A549 (cell line): ENCODE data around the gene OSBPL3.

ENCODE experiments used
- CEBPB ChIP-seq, 2 experiments: fragments of >200 bp in 1 of 2; sonication (Bioruptor Twin) in 1 of 2; formaldehyde crosslinking in 1 of 2; IDR thresholded peaks; 2 replicates each; pipeline ENCODE4 v1.6.1; 2012 to 2016
- JUN ChIP-seq, 2 experiments: fragments of >200 bp; sonication (Bioruptor Twin); formaldehyde crosslinking; IDR thresholded peaks; 2 replicates in 1 of 2; 3 replicates in 1 of 2; pipeline ENCODE4 v1.6.1; 2016 to 2017
- TF ChIP-seq, protein P1 (sequence below): fragments of 200-600 bp; sonication (generic); IDR thresholded peaks from 2 replicates; pipeline ENCODE4 v1.6.1; 2016; ENCODE audit warnings: antibody characterized with exemption, mild to moderate bottlenecking, moderate library complexity

DNA sequence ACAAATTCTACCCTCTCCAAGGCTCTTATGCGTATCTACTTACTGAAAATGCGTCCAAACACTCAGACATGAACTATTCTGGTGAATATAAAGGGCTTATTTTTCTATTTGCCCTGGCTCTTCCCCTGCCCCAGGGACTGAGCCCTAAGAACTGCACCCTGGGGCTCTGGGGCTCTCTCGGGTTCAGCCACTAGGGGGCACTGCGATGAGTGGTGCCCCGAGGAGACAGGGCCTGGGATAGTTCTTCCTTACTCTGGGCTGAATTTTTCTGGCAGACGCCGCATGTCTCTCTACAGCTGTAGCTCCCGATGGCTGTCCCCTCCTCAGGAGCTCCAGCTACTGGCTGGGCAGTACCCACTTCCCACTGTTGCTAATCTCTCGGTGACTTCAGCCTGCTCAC lies 191.9 kb downstream of the OSBPL3 start:
- TF ChIP-seq JUN (IDR thresholded peaks at IDR 0.05) (no peak), CEBPB (IDR thresholded peaks at IDR 0.05) (no peak)
- TF ChIP-seq, protein P1, sequence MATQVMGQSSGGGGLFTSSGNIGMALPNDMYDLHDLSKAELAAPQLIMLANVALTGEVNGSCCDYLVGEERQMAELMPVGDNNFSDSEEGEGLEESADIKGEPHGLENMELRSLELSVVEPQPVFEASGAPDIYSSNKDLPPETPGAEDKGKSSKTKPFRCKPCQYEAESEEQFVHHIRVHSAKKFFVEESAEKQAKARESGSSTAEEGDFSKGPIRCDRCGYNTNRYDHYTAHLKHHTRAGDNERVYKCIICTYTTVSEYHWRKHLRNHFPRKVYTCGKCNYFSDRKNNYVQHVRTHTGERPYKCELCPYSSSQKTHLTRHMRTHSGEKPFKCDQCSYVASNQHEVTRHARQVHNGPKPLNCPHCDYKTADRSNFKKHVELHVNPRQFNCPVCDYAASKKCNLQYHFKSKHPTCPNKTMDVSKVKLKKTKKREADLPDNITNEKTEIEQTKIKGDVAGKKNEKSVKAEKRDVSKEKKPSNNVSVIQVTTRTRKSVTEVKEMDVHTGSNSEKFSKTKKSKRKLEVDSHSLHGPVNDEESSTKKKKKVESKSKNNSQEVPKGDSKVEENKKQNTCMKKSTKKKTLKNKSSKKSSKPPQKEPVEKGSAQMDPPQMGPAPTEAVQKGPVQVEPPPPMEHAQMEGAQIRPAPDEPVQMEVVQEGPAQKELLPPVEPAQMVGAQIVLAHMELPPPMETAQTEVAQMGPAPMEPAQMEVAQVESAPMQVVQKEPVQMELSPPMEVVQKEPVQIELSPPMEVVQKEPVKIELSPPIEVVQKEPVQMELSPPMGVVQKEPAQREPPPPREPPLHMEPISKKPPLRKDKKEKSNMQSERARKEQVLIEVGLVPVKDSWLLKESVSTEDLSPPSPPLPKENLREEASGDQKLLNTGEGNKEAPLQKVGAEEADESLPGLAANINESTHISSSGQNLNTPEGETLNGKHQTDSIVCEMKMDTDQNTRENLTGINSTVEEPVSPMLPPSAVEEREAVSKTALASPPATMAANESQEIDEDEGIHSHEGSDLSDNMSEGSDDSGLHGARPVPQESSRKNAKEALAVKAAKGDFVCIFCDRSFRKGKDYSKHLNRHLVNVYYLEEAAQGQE: no peak
